Left ventricle myocardium superior (tissue), 1 donor: ENCODE data around the gene ZNF141. TPM values are rescaled to one million over a fixed set of nuclear protein-coding genes. Genes with fewer than 3 reads are reported as not detected.
"Not testable (repeated sequence)": the region's sequence is repeated elsewhere in the genome, so short reads cannot be mapped to it uniquely, and the experiment has no call there.

Experiments
- ATAC-seq: fragments of 200-7000 bp; cut with Tn5 transposase; one replicate; pipeline ENCODE4 v1.9.1; 2020; ENCODE audit warnings: mild to moderate bottlenecking, moderate library complexity
- DNase-seq: peaks from one replicate; pipeline ENCODE4 v3.0.0-alpha.2; 2020
- intact Hi-C: fragments of 100-400 bp; cut with micrococcal nuclease; formaldehyde crosslinking; loops from one replicate; pipeline ENCODE4 v1.11.0; 2022
- long read RNA-seq: library from polyadenylated mRNA; unstranded; transcript quantifications from one replicate; pipeline ENCODE4 v2.0.0, GENCODE V29; 2021
- total RNA-seq: library from RNA; stranded (reverse); fragmentation: NEBNext Ultra II Directional; extraction: Animal tissue kit (Norgen Biotek cat#: 25700); gene quantifications from one replicate; pipeline ENCODE4 v1.2.1, GENCODE V29; 2021
- donor health status: DM: no; HTN: yes; CAD: no; lungs with severe emphysema.

The ZNF141 gene
- 9.2 TPM for total RNA-seq
- long read RNA-seq, partial matches to known transcripts: 0 of 4 reads
- long read RNA-seq, other reads (novel, unspliced or antisense): 2 of 4 reads

- peak; percentile 95 for DNase-seq
- ATAC-seq: peak; percentile 96
- intact Hi-C loops: no loop called here
These were observed at the start of gene ZNF141 for GRCh38 chr4:337143-337931. TSS of gene ZNF141 (plus strand) at chr4:337814. CDS start at chr4:337984, 170 bp downstream.

GRCh38 chr4:288891-289290, 48.7 kb upstream of the ZNF141 start:
- ATAC-seq (no peak), DNase-seq (no peak)
- intact Hi-C loops: no loop called here

- ATAC-seq: no peak
- intact Hi-C loops: no loop called here
- no peak for DNase-seq
These were observed 42.9 kb upstream of the ZNF141 start for GRCh38 chr4:294732-295131.

GRCh38 chr4:302381-302780, 35.2 kb upstream of the ZNF141 start:
- ATAC-seq (no peak), DNase-seq (no peak)
- intact Hi-C loops: no loop called here

- ATAC-seq, DNase-seq, intact Hi-C loops: not testable (repeated sequence)
These were observed 33.1 kb upstream of the ZNF141 start for GRCh38 chr4:304516-304915.

- DNase-seq (peak; percentile 60), ATAC-seq (peak; percentile 99)
- intact Hi-C loops: no loop called here
These were observed 32.5 kb upstream of the ZNF141 start, which contains the start of gene ZNF732 for GRCh38 chr4:304969-305680. TSS of gene ZNF732 (minus strand) at chr4:305474. CDS start at chr4:305310, 164 bp downstream.

DNA sequence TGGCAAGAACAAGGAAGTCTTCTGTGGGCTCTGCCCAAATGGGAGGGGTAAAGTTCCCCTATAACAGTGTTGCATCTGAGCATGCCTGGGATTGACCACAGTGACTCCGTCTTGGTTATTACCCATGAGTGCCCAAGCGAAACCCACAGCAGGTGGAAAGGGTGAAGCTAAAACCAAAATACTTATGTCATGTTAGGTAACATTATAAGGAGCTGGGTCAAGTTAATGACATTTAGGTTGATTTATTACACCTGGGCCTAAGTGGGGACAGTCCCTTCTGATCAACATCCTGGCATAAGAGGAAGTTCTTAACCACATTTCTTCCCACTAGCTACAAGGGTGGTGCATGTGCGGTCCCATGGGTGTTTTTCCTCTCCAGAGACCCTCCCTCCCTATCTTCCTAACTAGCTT, 31.1 kb upstream of the ZNF141 start:
- intact Hi-C loops: no loop called here
- no peak for DNase-seq
- ATAC-seq: no peak

DNA sequence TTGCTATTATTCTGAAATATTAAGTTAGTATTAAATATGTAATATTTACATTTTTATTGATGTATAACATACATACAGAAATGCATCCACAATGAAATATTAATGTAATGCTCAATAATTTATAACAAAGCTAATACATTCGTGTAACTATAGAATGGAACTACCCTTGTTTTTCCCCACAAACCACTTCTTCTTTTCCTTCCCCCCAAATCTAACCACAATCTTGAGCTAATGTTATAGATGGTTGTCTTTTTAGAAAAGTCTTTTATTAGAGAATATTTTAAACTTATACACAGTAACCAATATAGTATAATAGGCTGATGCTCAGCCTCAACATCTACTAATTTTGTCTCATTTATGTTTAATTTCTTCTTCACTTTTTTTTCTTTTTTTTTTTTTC, 27.8 kb upstream of the ZNF141 start:
- DNase-seq (no peak), ATAC-seq (no peak)
- intact Hi-C loops: no loop called here

GRCh38 chr4:314296-314903, 23.2 kb upstream of the ZNF141 start:
- intact Hi-C loops: no loop called here
- ATAC-seq: no peak
- no peak for DNase-seq

DNA sequence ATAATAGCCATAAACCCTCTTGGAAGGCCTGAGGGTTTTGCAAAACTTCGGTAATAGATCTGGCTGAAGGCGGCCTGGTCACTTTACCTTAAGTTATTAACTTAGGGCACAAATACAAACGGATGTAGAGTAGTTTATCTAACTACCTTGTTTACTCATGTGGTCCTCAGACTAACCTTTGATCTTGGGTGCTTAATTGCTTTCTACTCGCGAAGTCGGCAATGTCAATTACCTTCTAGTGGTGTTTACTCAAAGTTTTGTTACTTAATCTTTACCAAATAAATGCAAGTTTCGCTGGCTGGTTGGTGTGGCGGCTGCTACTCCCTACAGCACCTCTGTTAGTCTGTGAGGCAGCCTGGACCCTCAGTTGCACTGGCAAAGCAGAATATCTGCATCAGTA, 8.9 kb upstream of the ZNF141 start:
- DNase-seq (no peak), ATAC-seq (no peak)
- intact Hi-C loops: no loop called here

DNA sequence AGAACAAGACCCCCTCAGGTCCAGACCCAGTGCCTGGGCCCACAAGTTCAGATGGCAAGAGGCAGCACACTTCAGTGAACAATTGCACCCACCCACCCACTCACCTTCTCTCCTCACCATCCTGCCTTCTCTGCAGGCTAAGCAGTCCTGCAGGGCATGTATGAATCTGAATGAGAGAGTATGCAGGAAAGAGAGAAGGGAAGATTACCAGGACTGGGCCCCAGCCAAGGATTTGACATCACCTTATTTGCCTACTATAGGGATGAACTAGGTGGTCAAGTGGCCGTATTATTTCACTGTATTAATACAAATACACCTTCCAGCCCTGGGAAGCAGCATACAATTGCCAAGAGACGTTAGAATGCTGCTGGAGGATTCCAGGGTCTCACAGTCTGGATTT, 2.1 kb upstream of the ZNF141 start:
- intact Hi-C loops: no loop called here
- no peak for DNase-seq

GRCh38 chr4:336099-336892, 1.3 kb upstream of the ZNF141 start:
- intact Hi-C loops: no loop called here
- peak; percentile 48 for ATAC-seq

More for the DNA sequence above, 2.1 kb upstream of the ZNF141 start:
- no peak for ATAC-seq

DNA sequence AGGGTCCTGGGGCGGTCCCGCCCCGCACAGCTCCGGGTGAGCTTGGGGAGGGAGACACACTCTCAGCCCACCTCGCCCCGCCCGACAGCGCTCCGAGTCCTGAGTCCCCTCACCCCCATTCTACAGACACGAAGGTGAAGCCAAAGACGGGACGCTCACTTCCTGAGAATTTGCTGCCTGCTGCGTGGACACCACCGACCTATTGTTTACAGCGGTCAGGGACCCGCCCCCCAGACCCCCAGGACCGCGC, 796 bp upstream of the ZNF141 start:
- no peak for DNase-seq
- ATAC-seq: peak; percentile 5
- intact Hi-C loops: no loop called here

More at GRCh38 chr4:336099-336892, 1.3 kb upstream of the ZNF141 start:
- peak; percentile 78 for DNase-seq

DNA sequence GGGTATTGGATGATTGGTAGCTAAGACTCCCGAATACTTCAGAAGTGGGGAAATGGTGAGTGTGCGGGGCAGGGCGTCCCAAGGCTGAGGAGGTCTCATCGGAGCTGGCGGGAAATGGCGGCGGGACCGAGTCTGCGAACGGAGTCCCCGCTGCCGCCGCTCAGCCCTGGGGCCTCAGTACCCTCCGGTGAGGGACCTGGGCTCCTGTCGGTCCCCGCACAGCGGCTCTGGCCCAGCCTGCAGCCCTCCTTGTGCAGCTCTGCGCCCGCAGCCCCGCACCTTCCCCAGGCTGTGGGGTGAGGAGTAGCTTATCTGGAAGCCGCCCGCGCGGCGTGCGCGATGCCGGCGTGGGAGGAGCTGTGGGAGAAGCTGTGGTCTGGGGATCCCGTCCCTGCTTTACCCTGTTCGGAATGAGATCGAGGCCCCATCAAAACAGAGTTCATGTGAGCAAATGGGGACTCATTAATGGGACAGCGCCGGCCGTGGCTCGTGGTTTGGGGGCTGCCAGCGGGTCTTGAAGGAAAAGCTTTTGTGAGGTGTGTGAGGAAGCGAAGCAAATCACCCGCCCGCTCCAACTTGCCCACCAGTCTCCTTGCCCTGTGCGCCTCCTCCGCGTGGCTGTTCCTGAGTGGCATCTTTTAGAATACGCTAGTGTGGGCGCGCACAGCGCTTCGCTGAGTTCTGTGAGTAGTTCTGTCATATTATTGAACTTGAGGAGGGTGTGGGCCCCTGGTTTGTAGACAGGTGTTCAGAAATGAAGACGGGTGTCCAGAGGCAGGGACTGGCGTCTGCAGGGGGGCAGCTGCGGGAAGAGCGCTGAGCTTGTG, 531 bp downstream of the ZNF141 start:
- intact Hi-C loops: no loop called here
- DNase-seq: peak; percentile 65
- ATAC-seq: peak; percentile 27

DNA sequence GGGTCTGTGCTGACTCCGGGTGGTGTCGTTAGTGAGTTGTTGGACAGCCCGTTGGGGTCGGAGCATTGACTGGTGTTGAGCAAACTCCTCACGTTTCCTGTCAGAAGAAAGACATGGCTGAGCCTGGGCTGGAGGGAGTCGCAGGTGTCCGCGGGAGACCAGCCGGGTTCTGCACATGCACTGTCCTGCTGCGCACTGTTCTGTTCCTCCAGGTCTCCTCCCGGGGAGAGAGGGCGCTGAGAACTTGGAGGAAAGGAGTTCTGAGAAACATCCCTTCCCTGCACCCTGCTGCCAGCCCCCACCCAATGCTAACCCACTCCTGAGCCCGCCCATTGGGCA, 1.1 kb downstream of the ZNF141 start:
- DNase-seq: no peak
- ATAC-seq: no peak
- intact Hi-C loops: no loop called here

DNA sequence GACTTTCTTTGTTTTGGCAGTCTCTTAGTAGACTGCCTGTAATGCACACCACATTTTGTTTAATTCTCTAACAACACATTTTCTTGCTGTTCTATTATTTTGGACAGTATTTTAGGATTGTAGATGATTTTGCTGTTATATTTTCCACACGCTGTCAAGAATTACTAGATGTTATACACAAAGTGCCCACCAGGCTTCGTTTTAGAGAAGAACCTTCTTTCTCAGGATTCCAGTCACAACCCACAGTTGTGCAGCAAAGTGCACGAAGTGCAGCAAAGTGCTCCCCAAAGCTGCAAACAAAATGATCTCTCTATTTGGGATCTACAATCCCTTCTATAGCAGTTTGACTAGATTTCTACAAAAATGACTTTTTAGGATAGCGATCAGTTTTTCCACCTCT, 2.4 kb downstream of the ZNF141 start:
- no peak for DNase-seq
- ATAC-seq: no peak
- intact Hi-C loops: no loop called here

DNA sequence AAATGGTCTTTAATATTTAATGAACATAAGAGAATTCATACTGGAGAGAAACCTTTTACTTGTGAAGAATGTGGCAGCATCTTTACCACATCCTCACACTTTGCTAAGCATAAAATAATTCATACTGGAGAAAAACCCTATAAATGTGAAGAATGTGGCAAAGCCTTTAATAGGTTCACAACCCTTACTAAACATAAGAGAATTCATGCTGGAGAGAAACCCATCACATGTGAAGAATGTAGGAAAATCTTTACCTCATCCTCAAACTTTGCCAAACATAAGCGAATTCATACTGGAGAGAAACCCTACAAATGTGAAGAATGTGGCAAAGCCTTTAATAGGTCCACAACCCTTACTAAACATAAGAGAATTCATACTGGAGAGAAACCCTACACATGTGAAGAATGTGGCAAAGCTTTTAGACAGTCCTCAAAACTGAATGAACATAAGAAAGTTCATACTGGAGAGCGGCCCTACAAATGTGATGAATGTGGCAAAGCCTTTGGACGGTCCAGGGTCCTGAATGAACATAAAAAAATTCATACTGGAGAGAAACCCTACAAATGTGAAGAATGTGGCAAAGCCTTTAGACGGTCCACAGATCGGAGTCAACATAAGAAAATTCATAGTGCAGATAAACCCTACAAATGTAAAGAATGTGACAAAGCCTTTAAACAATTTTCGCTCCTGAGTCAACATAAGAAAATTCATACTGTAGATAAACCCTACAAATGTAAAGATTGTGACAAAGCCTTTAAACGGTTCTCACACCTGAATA, 35.6 kb downstream of the ZNF141 start:
- DNase-seq: no peak
- intact Hi-C loops: loop anchor here (10.0 kb wide), 1 partner anchor 72 kb away; no protein-coding TSS in a partner anchor
- ATAC-seq: no peak
